ENCODE measurements around the gene RAB3GAP2. TPM values are rescaled to one million over a fixed set of nuclear protein-coding genes. Genes with fewer than 3 reads are reported as not detected.

RAB3GAP2 gene
- total RNA-seq, 5 donors from 2014 or later (not counting 1 experiment from before 2014, with no cell fraction given), result 42.1 to 55.1 (median 46.7) TPM

GRCh38 chr1:220156620-220157146 lies 115.6 kb downstream of the RAB3GAP2 start:
- Histone ChIP-seq H3K4me3 (ENCODE audit: control insufficient read depth in 1 of 2, extremely low read depth in 1 of 2, low read length in 1 of 2) (no peak overlapping the region), H3K36me3 (ENCODE audit: control insufficient read depth in 2 of 2, extremely low read depth in 1 of 2, insufficient read depth in 1 of 2, low read length in 1 of 2) (peaks cover 9 to 61% of the 10 kb centered on the region in 2 donors), H3K27ac (ENCODE audit: low read length) (no peak overlapping the region), H3K4me1 (ENCODE audit: control insufficient read depth in 1 of 2, extremely low read depth in 1 of 2, insufficient read depth in 2 of 2, low read length in 2 of 2) (no peaks in the 10 kb centered on the region), H3K9me3 (no peaks in the 10 kb centered on the region), H3K27me3 (replicated peaks in 1 of 2; ENCODE audit: control insufficient read depth in 2 of 2, extremely low read depth in 1 of 2, insufficient read depth in 2 of 2, low read length in 1 of 2) (no peaks in the 10 kb centered on the region)
- H3K36me3 Mint-ChIP-seq, result peaks cover 54% of the 10 kb centered on the region
- peak overlapping the region; percentile 60 to 62 for H3K27ac Mint-ChIP-seq
- ChIA-PET POLR2A (no interaction called here), CTCF (no interaction called here)
- H3K9me3 Mint-ChIP-seq, result no peaks in the 10 kb centered on the region
- no peak overlapping the region for H3K4me3 Mint-ChIP-seq
- peaks cover 17 to 27% (median 19%) of the 10 kb centered on the region in 3 donors for H3K4me1 Mint-ChIP-seq
- DNase-seq, result no peak
- 88% methylated on average over 2 of the region's 4 CpGs for WGBS (ENCODE audit: insufficient coverage)
- H3K27me3 Mint-ChIP-seq, result no peaks in the 10 kb centered on the region
- no peak for ATAC-seq (replicated peaks in 1 of 4)

- no peaks in the 10 kb centered on the region for H3K27me3 ChIP-seq (replicated peaks in 1 of 2; ENCODE audit: control insufficient read depth in 2 of 2, extremely low read depth in 1 of 2, insufficient read depth in 2 of 2, low read length in 1 of 2)
- DNase-seq, result no peak
- Mint-ChIP-seq H3K36me3 (peaks cover 42% of the 10 kb centered on the region), H3K27me3 (no peaks in the 10 kb centered on the region), H3K9me3 (no peaks in the 10 kb centered on the region), H3K4me3 (no peak overlapping the region), H3K27ac (peak overlapping the region; percentile 53 to 65), H3K4me1 (peaks cover 17 to 19% (median 17%) of the 10 kb centered on the region in 3 donors)
- H3K4me3 ChIP-seq (ENCODE audit: control insufficient read depth in 1 of 2, extremely low read depth in 1 of 2, low read length in 1 of 2), result no peak overlapping the region
- ATAC-seq (replicated peaks in 1 of 4), result no peak
- no peak overlapping the region for H3K27ac ChIP-seq (ENCODE audit: low read length)
- no peaks in the 10 kb centered on the region for H3K4me1 ChIP-seq (ENCODE audit: control insufficient read depth in 1 of 2, extremely low read depth in 1 of 2, insufficient read depth in 2 of 2, low read length in 2 of 2)
- H3K36me3 ChIP-seq (ENCODE audit: control insufficient read depth in 2 of 2, extremely low read depth in 1 of 2, insufficient read depth in 1 of 2, low read length in 1 of 2), result peaks cover 6 to 60% of the 10 kb centered on the region in 2 donors
- ChIA-PET POLR2A (no interaction called here), CTCF (no interaction called here)
- H3K9me3 ChIP-seq, result no peaks in the 10 kb centered on the region
Measured at GRCh38 chr1:220153147-220153546, 119.1 kb downstream of the RAB3GAP2 start.

GRCh38 chr1:220151454-220151853 lies 120.8 kb downstream of the RAB3GAP2 start:
- no peaks in the 10 kb centered on the region for H3K9me3 ChIP-seq
- no peaks in the 10 kb centered on the region for H3K27me3 ChIP-seq (replicated peaks in 1 of 2; ENCODE audit: control insufficient read depth in 2 of 2, extremely low read depth in 1 of 2, insufficient read depth in 2 of 2, low read length in 1 of 2)
- CTCF ChIA-PET, result no interaction called here
- Mint-ChIP-seq H3K27me3 (no peaks in the 10 kb centered on the region), H3K27ac (peak overlapping the region in 1 of 2 donors; percentile 83), H3K4me1 (peaks cover under 1 to 3% (median 2%) of the 10 kb centered on the region in 3 donors), H3K36me3 (peaks cover 36% of the 10 kb centered on the region), H3K4me3 (no peak overlapping the region), H3K9me3 (no peaks in the 10 kb centered on the region)
- no peak for DNase-seq
- H3K36me3 ChIP-seq (ENCODE audit: control insufficient read depth in 2 of 2, extremely low read depth in 1 of 2, insufficient read depth in 1 of 2, low read length in 1 of 2), result peaks cover 6 to 59% of the 10 kb centered on the region in 2 donors
- H3K4me3 ChIP-seq (ENCODE audit: control insufficient read depth in 1 of 2, extremely low read depth in 1 of 2, low read length in 1 of 2), result no peak overlapping the region
- 100% methylated on average over 2 of the region's 3 CpGs for WGBS (ENCODE audit: insufficient coverage)
- H3K27ac ChIP-seq (ENCODE audit: low read length), result no peak overlapping the region
- POLR2A ChIA-PET, result no interaction called here
- ATAC-seq (replicated peaks in 1 of 4), result no peak
- H3K4me1 ChIP-seq (ENCODE audit: control insufficient read depth in 1 of 2, extremely low read depth in 1 of 2, insufficient read depth in 2 of 2, low read length in 2 of 2), result no peaks in the 10 kb centered on the region

- H3K4me3 ChIP-seq (ENCODE audit: control insufficient read depth in 1 of 2, extremely low read depth in 1 of 2, low read length in 1 of 2), result no peak overlapping the region
- Mint-ChIP-seq H3K9me3 (no peaks in the 10 kb centered on the region), H3K27ac (peak overlapping the region in 1 of 2 donors; percentile 44), H3K27me3 (no peaks in the 10 kb centered on the region), H3K4me3 (no peak overlapping the region), H3K4me1 (no peaks in the 10 kb centered on the region), H3K36me3 (peaks cover 37% of the 10 kb centered on the region)
- H3K27ac ChIP-seq (ENCODE audit: low read length), result no peak overlapping the region
- H3K4me1 ChIP-seq (ENCODE audit: control insufficient read depth in 1 of 2, extremely low read depth in 1 of 2, insufficient read depth in 2 of 2, low read length in 2 of 2), result no peaks in the 10 kb centered on the region
- H3K27me3 ChIP-seq (replicated peaks in 1 of 2; ENCODE audit: control insufficient read depth in 2 of 2, extremely low read depth in 1 of 2, insufficient read depth in 2 of 2, low read length in 1 of 2), result no peaks in the 10 kb centered on the region
- H3K9me3 ChIP-seq, result no peaks in the 10 kb centered on the region
- ATAC-seq (replicated peaks in 1 of 4) (no peak), DNase-seq (no peak)
- ChIA-PET CTCF (interaction anchor here in 1 of 2 donors (0.6 kb wide), 1 partner anchor 16 kb away, joined by 3 read pairs; no protein-coding TSS in a partner anchor), POLR2A (interaction anchor here (0.6 to 0.7 kb wide), 4 partner anchors 9 to 987 kb away, joined by 3 to 10 read pairs (median 4); no protein-coding TSS in a partner anchor)
- no CpG with 5 or more reads among the region's 1 CpG for WGBS (ENCODE audit: insufficient coverage)
- H3K36me3 ChIP-seq (ENCODE audit: control insufficient read depth in 2 of 2, extremely low read depth in 1 of 2, insufficient read depth in 1 of 2, low read length in 1 of 2), result peaks cover 2 to 55% of the 10 kb centered on the region in 2 donors
Measured at GRCh38 chr1:220149742-220150141, 122.5 kb downstream of the RAB3GAP2 start.

- CTCF ChIA-PET, result interaction anchor here in 1 of 2 donors (0.8 kb wide), 1 partner anchor 31 kb away, joined by 3 read pairs; no protein-coding TSS in a partner anchor
Measured at GRCh38 chr1:220144051-220144450, 128.2 kb downstream of the RAB3GAP2 start.

GRCh38 chr1:220139966-220140365 lies 132.3 kb downstream of the RAB3GAP2 start:
- Mint-ChIP-seq H3K4me3 (no peak overlapping the region), H3K4me1 (peaks cover 8 to 13% (median 10%) of the 10 kb centered on the region in 3 donors), H3K27ac (no peak overlapping the region), H3K9me3 (no peaks in the 10 kb centered on the region), H3K36me3 (peaks cover 49% of the 10 kb centered on the region), H3K27me3 (no peaks in the 10 kb centered on the region)
- WGBS (ENCODE audit: insufficient coverage), result 89% methylated on average over 1 of the region's 6 CpGs
- Histone ChIP-seq H3K4me1 (ENCODE audit: control insufficient read depth in 1 of 2, extremely low read depth in 1 of 2, insufficient read depth in 2 of 2, low read length in 2 of 2) (peaks cover 0 to 7% of the 10 kb centered on the region in 2 experiments), H3K4me3 (ENCODE audit: control insufficient read depth in 1 of 2, extremely low read depth in 1 of 2, low read length in 1 of 2) (no peak overlapping the region), H3K9me3 (no peaks in the 10 kb centered on the region), H3K27ac (ENCODE audit: low read length) (no peak overlapping the region), H3K36me3 (ENCODE audit: control insufficient read depth in 2 of 2, extremely low read depth in 1 of 2, insufficient read depth in 1 of 2, low read length in 1 of 2) (peaks cover 0 to 57% of the 10 kb centered on the region in 2 donors), H3K27me3 (replicated peaks in 1 of 2; ENCODE audit: control insufficient read depth in 2 of 2, extremely low read depth in 1 of 2, insufficient read depth in 2 of 2, low read length in 1 of 2) (no peaks in the 10 kb centered on the region)
- ATAC-seq (replicated peaks in 1 of 4) (no peak), DNase-seq (no peak)
- POLR2A ChIA-PET, result no interaction called here
- CTCF ChIA-PET, result no interaction called here

More at GRCh38 chr1:220144051-220144450, 128.2 kb downstream of the RAB3GAP2 start:
- Histone ChIP-seq H3K4me1 (ENCODE audit: control insufficient read depth in 1 of 2, extremely low read depth in 1 of 2, insufficient read depth in 2 of 2, low read length in 2 of 2) (no peaks in the 10 kb centered on the region), H3K27ac (ENCODE audit: low read length) (no peak overlapping the region), H3K9me3 (no peaks in the 10 kb centered on the region), H3K36me3 (ENCODE audit: control insufficient read depth in 2 of 2, extremely low read depth in 1 of 2, insufficient read depth in 1 of 2, low read length in 1 of 2) (peaks cover 0 to 53% of the 10 kb centered on the region in 2 donors), H3K27me3 (replicated peaks in 1 of 2; ENCODE audit: control insufficient read depth in 2 of 2, extremely low read depth in 1 of 2, insufficient read depth in 2 of 2, low read length in 1 of 2) (no peaks in the 10 kb centered on the region), H3K4me3 (ENCODE audit: control insufficient read depth in 1 of 2, extremely low read depth in 1 of 2, low read length in 1 of 2) (no peak overlapping the region)
- Mint-ChIP-seq H3K4me1 (no peaks in the 10 kb centered on the region), H3K9me3 (no peaks in the 10 kb centered on the region), H3K27me3 (no peaks in the 10 kb centered on the region), H3K27ac (peak overlapping the region in 1 of 2 donors; percentile 14), H3K36me3 (peaks cover 52% of the 10 kb centered on the region), H3K4me3 (no peak overlapping the region)
- 95% methylated on average over 3 of the region's 5 CpGs for WGBS (ENCODE audit: insufficient coverage)
- DNase-seq (no peak), ATAC-seq (replicated peaks in 1 of 4) (no peak)
- POLR2A ChIA-PET, result interaction anchor here in 1 of 2 donors (0.6 kb wide), 1 partner anchor 50 kb away, joined by 4 read pairs; no protein-coding TSS in a partner anchor

Measured in T-cell (primary cell).